H1 (cell line): ENCODE measurements around the gene DMAC2. TPM values are rescaled to one million over a fixed set of nuclear protein-coding genes. Genes with fewer than 3 reads are reported as not detected.

ENCODE experiments used
- CBX8 ChIP-seq: fragments of 300-800, 300-1000 bp; sonication (generic); IDR thresholded peaks from 2 replicates; pipeline ENCODE4 v1.7.1; 2016; ENCODE audit warnings: low read depth, low read length, borderline replicate concordance
- polyA plus RNA-seq, 7 experiments: library from polyadenylated mRNA; depleted of rRNA in 3 of 7; stranded (reverse) in 5 of 7; unstranded in 2 of 7; fragments of >200 nt in 5 of 7; fragments of 200-250 nt in 2 of 7; gene quantifications; 1 replicate in 5 of 7; 2 replicates in 1 of 7; 4 replicates in 1 of 7; pipeline versions ENCODE4 v1.2.1 to v1.2.3, GENCODE V29; 2011 to 2013; ENCODE audit warnings: missing spikeins in 2 of 7, mixed read lengths in 2 of 7
- total RNA-seq: library from RNA; stranded (reverse); fragmentation: NEBNext Ultra II Directional; extraction: Animal tissue kit (Norgen Biotek cat#: 25700); gene quantifications from 2 replicates; pipeline ENCODE4 v1.2.1, GENCODE V29; 2021

The DMAC2 gene
- total and polyA plus RNA-seq, 2 of the 8 experiments (the other 6 are each of a cell fraction or from before 2014, with no cell fraction given): 86.8 to 170 TPM

DNA sequence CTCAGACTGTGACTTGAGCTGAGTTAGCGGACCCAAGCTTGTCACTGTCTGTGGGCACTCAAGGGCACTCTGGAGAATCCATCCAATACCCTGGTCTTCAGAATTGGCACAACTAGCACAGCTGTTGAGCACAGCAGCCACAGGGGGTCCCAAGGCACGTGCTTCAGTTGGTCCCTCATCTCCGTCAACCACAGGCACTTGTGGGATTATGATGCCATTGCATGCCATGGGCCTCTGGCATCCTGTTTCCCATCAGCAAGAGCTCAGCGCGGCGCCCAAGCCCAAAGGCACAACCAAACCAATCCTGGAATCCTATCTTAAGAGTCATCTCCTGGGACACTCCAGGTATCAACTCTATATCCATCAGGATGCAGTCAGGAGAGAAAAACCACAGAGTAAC, 8.8 kb downstream of the DMAC2 start (continued):
- TF ChIP-seq CBX8: no peak
- TF ChIP-seq, all 59 proteins: peak for 0
